Measurements from ENCODE around the gene PERP. TPM values are rescaled to one million over a fixed set of nuclear protein-coding genes. Genes with fewer than 3 reads are reported as not detected.
A peak's percentile ranks its signal among the peaks of the same experiment; 100 is the strongest.

Gene PERP
- polyA plus RNA-seq, 3 donors, result not detected

DNA sequence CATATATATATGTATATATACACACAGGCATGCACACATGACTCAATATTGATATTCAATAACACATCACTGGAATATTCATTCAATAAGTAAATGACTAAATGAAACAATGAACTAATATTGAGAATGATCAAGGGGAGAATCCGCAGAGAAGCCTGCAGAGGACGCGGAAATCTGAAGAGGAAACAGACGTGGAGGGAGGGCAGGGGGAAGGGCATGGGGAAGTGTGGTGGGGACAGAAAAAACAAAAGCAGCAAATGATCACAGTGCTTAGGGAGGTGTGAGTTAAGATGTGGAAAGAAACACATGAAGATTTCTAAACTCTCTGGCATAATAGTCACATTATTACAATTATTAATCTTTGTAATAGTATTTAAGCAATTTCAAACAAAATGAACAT is 14.5 kb downstream of the PERP start:
- H2AFZ ChIP-seq (ENCODE audit: insufficient read depth, low read depth, low read length, poor library complexity, severe bottlenecking), result no peak overlapping the region
- peak in 1 of 3 donors; percentile 6 for DNase-seq
- no peaks in the 10 kb centered on the region for H4K20me1 ChIP-seq (ENCODE audit: insufficient read depth, low read length)
- Mint-ChIP-seq H3K27me3 (ENCODE audit: low read depth in 3 of 3) (peaks cover 0 to 7% (median 0%) of the 10 kb centered on the region in 3 donors), H3K9me3 (peaks cover 0 to under 1% (median 0%) of the 10 kb centered on the region in 7 donors), H3K36me3 (no peaks in the 10 kb centered on the region), H3K4me1 (peaks cover 3% of the 10 kb centered on the region), H3K4me3 (no peak overlapping the region), H3K27ac (no peak overlapping the region)
- no peak overlapping the region for H3K27ac ChIP-seq (ENCODE audit: low read depth in 1 of 2, low read length in 2 of 2)
- H3K36me3 ChIP-seq (replicated peaks in 1 of 2; ENCODE audit: control insufficient read depth in 1 of 2, insufficient read depth in 2 of 2, low read length in 2 of 2), result no peaks in the 10 kb centered on the region
- H3K9me3 ChIP-seq (replicated peaks in 1 of 2; ENCODE audit: control insufficient read depth in 1 of 2, insufficient read depth in 1 of 2, low read length in 2 of 2), result no peaks in the 10 kb centered on the region
- H3K9ac ChIP-seq (ENCODE audit: insufficient read depth, low read length, poor library complexity, severe bottlenecking), result no peak overlapping the region
- WGBS (ENCODE audit: insufficient coverage), result 0% methylated on average over 4 of the region's 4 CpGs
- H3K79me2 ChIP-seq (ENCODE audit: insufficient read depth, low read length), result no peaks in the 10 kb centered on the region
- H3K4me1 ChIP-seq (ENCODE audit: control insufficient read depth in 1 of 2, insufficient read depth in 2 of 2, low read length in 2 of 2), result no peaks in the 10 kb centered on the region
- no peaks in the 10 kb centered on the region for H3K27me3 ChIP-seq (ENCODE audit: control insufficient read depth in 2 of 2, insufficient read depth in 2 of 2, low read length in 2 of 2)
- no peak overlapping the region for H3K4me3 ChIP-seq (replicated peaks in 1 of 3; ENCODE audit: low read depth in 2 of 3, low read length in 3 of 3)
- intact Hi-C loops (cut with micrococcal nuclease), result no loop called here
- TF ChIP-seq, protein P1, sequence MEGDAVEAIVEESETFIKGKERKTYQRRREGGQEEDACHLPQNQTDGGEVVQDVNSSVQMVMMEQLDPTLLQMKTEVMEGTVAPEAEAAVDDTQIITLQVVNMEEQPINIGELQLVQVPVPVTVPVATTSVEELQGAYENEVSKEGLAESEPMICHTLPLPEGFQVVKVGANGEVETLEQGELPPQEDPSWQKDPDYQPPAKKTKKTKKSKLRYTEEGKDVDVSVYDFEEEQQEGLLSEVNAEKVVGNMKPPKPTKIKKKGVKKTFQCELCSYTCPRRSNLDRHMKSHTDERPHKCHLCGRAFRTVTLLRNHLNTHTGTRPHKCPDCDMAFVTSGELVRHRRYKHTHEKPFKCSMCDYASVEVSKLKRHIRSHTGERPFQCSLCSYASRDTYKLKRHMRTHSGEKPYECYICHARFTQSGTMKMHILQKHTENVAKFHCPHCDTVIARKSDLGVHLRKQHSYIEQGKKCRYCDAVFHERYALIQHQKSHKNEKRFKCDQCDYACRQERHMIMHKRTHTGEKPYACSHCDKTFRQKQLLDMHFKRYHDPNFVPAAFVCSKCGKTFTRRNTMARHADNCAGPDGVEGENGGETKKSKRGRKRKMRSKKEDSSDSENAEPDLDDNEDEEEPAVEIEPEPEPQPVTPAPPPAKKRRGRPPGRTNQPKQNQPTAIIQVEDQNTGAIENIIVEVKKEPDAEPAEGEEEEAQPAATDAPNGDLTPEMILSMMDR (IDR thresholded peaks at IDR 0.05), result no peak
- H3K4me2 ChIP-seq (replicated peaks; ENCODE audit: extremely low read depth, low read length, poor library complexity, severe bottlenecking), result no peak overlapping the region

DNA sequence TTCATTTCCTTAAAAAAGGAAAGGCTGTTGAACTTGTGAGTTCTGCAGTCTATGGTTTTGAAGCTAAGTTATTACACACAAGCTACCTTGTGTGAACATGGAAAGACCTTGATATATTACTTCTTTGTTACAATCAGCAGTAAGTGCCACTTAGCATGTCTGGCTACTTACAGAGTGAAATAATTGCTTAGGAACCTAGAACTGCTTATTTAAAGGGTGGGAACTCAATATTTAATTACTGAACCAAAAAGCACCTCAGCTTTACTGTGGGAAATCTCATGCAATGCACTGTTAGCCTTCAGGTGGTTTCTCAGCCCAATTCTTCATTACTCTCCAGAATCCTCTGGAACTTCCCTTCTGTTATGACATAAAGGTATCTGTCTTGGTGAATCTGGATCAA is 17.9 kb downstream of the PERP start:
- no peaks in the 10 kb centered on the region for H3K36me3 ChIP-seq (replicated peaks in 1 of 2; ENCODE audit: control insufficient read depth in 1 of 2, insufficient read depth in 2 of 2, low read length in 2 of 2)
- no peak for DNase-seq
- Mint-ChIP-seq H3K36me3 (no peaks in the 10 kb centered on the region), H3K27ac (no peak overlapping the region), H3K9me3 (peaks cover 0 to 3% (median 0%) of the 10 kb centered on the region in 7 donors), H3K4me3 (no peak overlapping the region), H3K4me1 (peaks cover 3% of the 10 kb centered on the region), H3K27me3 (ENCODE audit: low read depth in 3 of 3) (peaks cover 0 to 4% (median 2%) of the 10 kb centered on the region in 3 donors)
- H3K9me3 ChIP-seq (replicated peaks in 1 of 2; ENCODE audit: control insufficient read depth in 1 of 2, insufficient read depth in 1 of 2, low read length in 2 of 2), result no peaks in the 10 kb centered on the region
- H3K27me3 ChIP-seq (ENCODE audit: control insufficient read depth in 2 of 2, insufficient read depth in 2 of 2, low read length in 2 of 2), result peaks cover 0 to 2% of the 10 kb centered on the region in 2 donors
- H3K4me3 ChIP-seq (replicated peaks in 1 of 3; ENCODE audit: low read depth in 2 of 3, low read length in 3 of 3), result no peak overlapping the region
- intact Hi-C loops (cut with micrococcal nuclease), result no loop called here
- no peaks in the 10 kb centered on the region for H4K20me1 ChIP-seq (ENCODE audit: insufficient read depth, low read length)
- H3K79me2 ChIP-seq (ENCODE audit: insufficient read depth, low read length), result no peaks in the 10 kb centered on the region
- no peak overlapping the region for H2AFZ ChIP-seq (ENCODE audit: insufficient read depth, low read depth, low read length, poor library complexity, severe bottlenecking)
- no peaks in the 10 kb centered on the region for H3K4me1 ChIP-seq (ENCODE audit: control insufficient read depth in 1 of 2, insufficient read depth in 2 of 2, low read length in 2 of 2)
- H3K4me2 ChIP-seq (replicated peaks; ENCODE audit: extremely low read depth, low read length, poor library complexity, severe bottlenecking), result no peak overlapping the region
- H3K9ac ChIP-seq (ENCODE audit: insufficient read depth, low read length, poor library complexity, severe bottlenecking), result no peak overlapping the region
- TF ChIP-seq, protein P1 (IDR thresholded peaks at IDR 0.05), result no peak
- H3K27ac ChIP-seq (ENCODE audit: low read depth in 1 of 2, low read length in 2 of 2), result no peak overlapping the region

Measured in CD14-positive monocyte (primary cell).